GM19455 (cell line): ENCODE results near the gene DLGAP1.

Experiments used
- ATAC-seq: cut with Tn5 transposase; IDR thresholded peaks from one replicate; pipeline ENCODE4 v1.9.1; 2021; ENCODE audit not compliant: unreplicated experiment

The DLGAP1 gene

GRCh38 chr18:3578621-3579020 is 876.5 kb downstream of the DLGAP1 start:
- no peak for ATAC-seq

- no peak for ATAC-seq
These were observed 877.7 kb downstream of the DLGAP1 start for GRCh38 chr18:3577281-3577855.

- no peak for ATAC-seq
These were observed 882.3 kb downstream of the DLGAP1 start for GRCh38 chr18:3572761-3573160.

GRCh38 chr18:3566851-3567250 is 888.3 kb downstream of the DLGAP1 start:
- no peak for ATAC-seq

GRCh38 chr18:3560755-3561154 is 894.4 kb downstream of the DLGAP1 start:
- no peak for ATAC-seq

GRCh38 chr18:3554811-3555427 is 900.2 kb downstream of the DLGAP1 start:
- no peak for ATAC-seq

- no peak for ATAC-seq
These were observed 901.0 kb downstream of the DLGAP1 start for GRCh38 chr18:3554091-3554601.

GRCh38 chr18:3552305-3552704 is 902.8 kb downstream of the DLGAP1 start:
- ATAC-seq: no peak

GRCh38 chr18:3547891-3548615 is 907.1 kb downstream of the DLGAP1 start:
- ATAC-seq: no peak

- no peak for ATAC-seq
These were observed 909.0 kb downstream of the DLGAP1 start for GRCh38 chr18:3546106-3546505.

- no peak for ATAC-seq
These were observed 910.6 kb downstream of the DLGAP1 start for GRCh38 chr18:3544537-3544936.

- ATAC-seq: no peak
These were observed 913.3 kb downstream of the DLGAP1 start for GRCh38 chr18:3541549-3542386.

GRCh38 chr18:3540805-3541548 is 914.1 kb downstream of the DLGAP1 start:
- no peak for ATAC-seq

- ATAC-seq: no peak
These were observed 916.0 kb downstream of the DLGAP1 start for GRCh38 chr18:3538954-3539617.

GRCh38 chr18:3538456-3538855 is 916.7 kb downstream of the DLGAP1 start:
- ATAC-seq: no peak

- ATAC-seq: no peak
These were observed 924.3 kb downstream of the DLGAP1 start for GRCh38 chr18:3530807-3531206.

- ATAC-seq: no peak
These were observed 925.5 kb downstream of the DLGAP1 start for GRCh38 chr18:3529601-3530000.

GRCh38 chr18:3529077-3529476 is 926.0 kb downstream of the DLGAP1 start:
- ATAC-seq: no peak

- no peak for ATAC-seq
These were observed 926.9 kb downstream of the DLGAP1 start for GRCh38 chr18:3528231-3528630.
